Measurements from ENCODE around the gene CASP6.

Gene CASP6

GRCh38 chr4:109721033-109721432 is 17.8 kb upstream of the CASP6 start:
- DNase-seq (ENCODE audit: extremely low spot score), result no peak
- ChIA-PET POLR2A (no interaction called here), CTCF (interaction anchor here (1.1 to 1.8 kb wide), 2 partner anchors 18 to 35 kb away, joined by 3 to 4 read pairs; partner anchors contain the start of gene CASP6)
- TF ChIP-seq CTCF (IDR thresholded peaks at IDR 0.05; ENCODE audit: control extremely low read depth, extremely low read depth, low read depth, missing control alignments), result no peak

GRCh38 chr4:109719604-109720003 is 16.4 kb upstream of the CASP6 start:
- no peak for DNase-seq (ENCODE audit: extremely low spot score)
- TF ChIP-seq CTCF (IDR thresholded peaks at IDR 0.05; ENCODE audit: control extremely low read depth, extremely low read depth, low read depth, missing control alignments), result no peak
- ChIA-PET POLR2A (no interaction called here), CTCF (interaction anchor here (1.8 kb wide), 1 partner anchor 17 kb away, joined by 4 read pairs; the partner anchor contains the start of gene CASP6)

GRCh38 chr4:109718759-109719158 is 15.5 kb upstream of the CASP6 start:
- ChIA-PET POLR2A (no interaction called here), CTCF (interaction anchor here (2.8 kb wide), 1 partner anchor 15 kb away, joined by 14 read pairs; the partner anchor contains the start of gene CASP6)
- TF ChIP-seq CTCF (IDR thresholded peaks at IDR 0.05; ENCODE audit: control extremely low read depth, extremely low read depth, low read depth, missing control alignments), result no peak
- DNase-seq (ENCODE audit: extremely low spot score), result no peak

GRCh38 chr4:109713500-109713899 is 10.3 kb upstream of the CASP6 start:
- ChIA-PET POLR2A (no interaction called here), CTCF (interaction anchor here (0.9 to 1.4 kb wide), 3 partner anchors 10 to 280 kb away, joined by 3 to 4 read pairs (median 3); partner anchors contain the start of genes CASP6 and SEC24B)
- TF ChIP-seq CTCF (IDR thresholded peaks at IDR 0.05; ENCODE audit: control extremely low read depth, extremely low read depth, low read depth, missing control alignments), result no peak
- DNase-seq (ENCODE audit: extremely low spot score), result no peak

GRCh38 chr4:109708990-109709389 is 5.7 kb upstream of the CASP6 start:
- no peak for TF ChIP-seq CTCF (IDR thresholded peaks at IDR 0.05; ENCODE audit: control extremely low read depth, extremely low read depth, low read depth, missing control alignments)
- POLR2A ChIA-PET, result no interaction called here
- CTCF ChIA-PET, result interaction anchor here (0.8 kb wide), 1 partner anchor 8 kb away, joined by 3 read pairs; no protein-coding TSS in a partner anchor
- DNase-seq (ENCODE audit: extremely low spot score), result no peak

- POLR2A ChIA-PET, result no interaction called here
- DNase-seq (ENCODE audit: extremely low spot score), result no peak
- CTCF ChIA-PET, result no interaction called here
- no peak for TF ChIP-seq CTCF (IDR thresholded peaks at IDR 0.05; ENCODE audit: control extremely low read depth, extremely low read depth, low read depth, missing control alignments)
Measured at GRCh38 chr4:109708435-109708834, 5.2 kb upstream of the CASP6 start.

All from GM10248 (cell line).